Astrocyte (in vitro differentiated cells and primary cell): ENCODE measurements around the gene IKBKE.

ENCODE experiments used
- CTCF ChIP-seq: IDR thresholded peaks from 2 replicates; pipeline ENCODE4 v1.5.1; 2011; ENCODE audit warnings: low read depth, mild to moderate bottlenecking, inconsistent platforms, low read length, moderate library complexity; ENCODE audit not compliant: insufficient read depth
- EZH2 ChIP-seq: IDR thresholded peaks from 2 replicates; pipeline ENCODE4 v1.6.1; 2012; ENCODE audit warnings: mild to moderate bottlenecking, low read length, inconsistent platforms; ENCODE audit not compliant: insufficient read depth

DNA sequence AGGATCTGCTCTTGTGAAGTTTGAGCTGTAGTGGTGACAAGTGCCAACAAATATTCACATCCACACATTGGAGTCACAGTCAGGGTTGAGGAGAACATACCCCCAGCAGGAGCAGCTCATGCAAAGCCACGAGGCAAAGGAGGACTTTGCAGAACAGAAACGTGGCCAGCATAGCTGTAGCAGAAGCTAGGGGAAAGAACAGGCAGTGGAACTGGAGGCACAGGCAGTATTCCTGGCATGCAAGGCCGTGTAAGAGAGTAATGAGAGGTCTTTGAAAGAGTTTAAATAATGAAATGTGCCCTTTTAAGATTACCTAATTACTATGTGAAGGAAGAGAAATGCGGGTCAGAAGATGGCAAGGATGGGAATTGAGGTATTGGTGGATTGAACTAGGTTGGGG is 40.9 kb upstream of the IKBKE start:
- no peak for TF ChIP-seq CTCF
- no peak for TF ChIP-seq EZH2
